GM10847 (cell line): Measurements from ENCODE around the gene ADAM20.

Experiments used
- POLR2A ChIP-seq: IDR thresholded peaks from 2 replicates; pipeline ENCODE4 v1.6.1; 2011; ENCODE audit not compliant: insufficient read length; ENCODE audit errors: extremely low read depth

Gene ADAM20

GRCh38 chr14:70489579-70490200 lies 45.1 kb downstream of the ADAM20 start:
- TF ChIP-seq POLR2A: no peak

DNA sequence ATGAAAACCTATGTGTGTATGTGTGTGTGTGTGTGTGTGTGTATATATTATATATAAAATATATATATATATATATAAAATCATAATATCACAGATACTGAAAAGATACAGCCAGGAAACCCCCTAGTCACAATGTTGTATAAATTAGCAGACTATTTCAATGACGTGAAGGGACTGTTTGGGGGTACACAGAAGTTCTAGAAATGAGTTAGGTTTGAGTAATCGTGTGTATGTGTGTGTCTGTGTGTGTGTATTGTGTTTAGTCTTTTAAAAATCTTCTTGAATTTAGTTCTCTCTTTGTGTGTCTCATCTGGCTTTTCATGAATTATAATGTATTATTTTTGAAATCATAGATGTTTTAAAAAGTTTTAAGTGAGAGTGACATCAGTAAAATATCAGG lies 61.0 kb downstream of the ADAM20 start:
- TF ChIP-seq POLR2A: no peak
